Lower leg skin (tissue), 4 donors: Measurements from ENCODE around the gene LIPE. TPM values are rescaled to one million over a fixed set of nuclear protein-coding genes. Genes with fewer than 3 reads are reported as not detected.

Source experiments
- DNase-seq, 2 donors: peaks; one replicate each; pipeline ENCODE4 v3.0.0-alpha.2; 2019; ENCODE audit warnings: low spot score in 2 of 2
- H3K4me3 ChIP-seq: fragments of 200-600 bp; sonication (generic); 2 replicates; pipeline ENCODE4 v1.5.1; 2017; ENCODE audit warnings: mild to moderate bottlenecking, low read depth; ENCODE audit not compliant: poor library complexity, severe bottlenecking
- CTCF ChIP-seq, 3 donors: fragments of 450-650 bp; IDR thresholded peaks; one replicate each; pipeline ENCODE4 v1.5.1; 2016; ENCODE audit warnings: antibody characterized with exemption in 3 of 3, mild to moderate bottlenecking in 3 of 3, moderate library complexity in 2 of 3
- POLR2A ChIP-seq, 2 donors: fragments of 450-650 bp; IDR thresholded peaks; one replicate each; pipeline ENCODE4 v1.6.1; 2016 to 2017; ENCODE audit warnings: antibody characterized with exemption in 2 of 2, mild to moderate bottlenecking in 1 of 2, moderate library complexity in 1 of 2
- WGBS, 2 donors: methylation state at CpG; one replicate each; pipeline ENCODE4 v1.1.5; 2018; 5-methylcytosine and 5-hydroxymethylcytosine counted together
- intact Hi-C: fragments of 100-400 bp; cut with DNase I; formaldehyde crosslinking; loops from one replicate; pipeline ENCODE4 v1.15.0; 2023; ENCODE audit warnings: low total_unique reads
- total RNA-seq, 4 donors: library from RNA; depleted of rRNA; stranded (reverse); fragments of >200 nt; gene quantifications; one replicate each; pipeline ENCODE4 v1.1.0, GENCODE V29; 2016

LIPE gene
- total RNA-seq, 4 donors from 2014 or later, result 20.9 to 96.9 (median 55.9) TPM

GRCh38 chr19:42401365-42402303 lies 25.6 kb downstream of the LIPE start:
- TF ChIP-seq CTCF (IDR thresholded peaks at IDR 0.05) (no peak), POLR2A (IDR thresholded peaks at IDR 0.05) (no peak)
- WGBS, 2 donors, result 1% methylated on average over 43 to 55 of the region's 80 CpGs
- H3K4me3 ChIP-seq, result peak overlapping the region; percentile 5
- intact Hi-C loops, result no loop called here
- DNase-seq, result peak; percentile 63 to 97

GRCh38 chr19:42400404-42400803 lies 26.8 kb downstream of the LIPE start:
- H3K4me3 ChIP-seq, result no peak overlapping the region
- 94 to 100% methylated on average over 1 of the region's 1 CpG for whole genome bisulfite sequencing, 2 donors
- no peak for TF ChIP-seq CTCF (IDR thresholded peaks at IDR 0.05)
- TF ChIP-seq POLR2A (IDR thresholded peaks at IDR 0.05), result no peak

GRCh38 chr19:42397263-42398166 lies 29.7 kb downstream of the LIPE start:
- intact Hi-C loops, result no loop called here
- TF ChIP-seq POLR2A (IDR thresholded peaks at IDR 0.05), result no peak
- TF ChIP-seq CTCF (IDR thresholded peaks at IDR 0.05), result no peak
- WGBS, 2 donors, result 17 to 20% methylated on average over 25 of the region's 25 CpGs
- no peak for DNase-seq
- peak overlapping the region; percentile 21 for H3K4me3 ChIP-seq

More at GRCh38 chr19:42400404-42400803, 26.8 kb downstream of the LIPE start:
- intact Hi-C loops, result no loop called here
- no peak for DNase-seq

GRCh38 chr19:42396381-42397262 lies 30.6 kb downstream of the LIPE start:
- TF ChIP-seq POLR2A (IDR thresholded peaks at IDR 0.05) (peak in 1 of 2 donors; percentile 3), CTCF (IDR thresholded peaks at IDR 0.05) (no peak)
- intact Hi-C loops, result no loop called here
- DNase-seq, result peak; percentile 98 to 99
- H3K4me3 ChIP-seq, result peak overlapping the region; percentile 21
- WGBS, 2 donors, result 4 to 5% methylated on average over 39 to 42 of the region's 42 CpGs

- intact Hi-C loops, result no loop called here
- DNase-seq, result no peak
- no peak for TF ChIP-seq CTCF (IDR thresholded peaks at IDR 0.05)
- no peak for TF ChIP-seq POLR2A (IDR thresholded peaks at IDR 0.05)
- no peak overlapping the region for H3K4me3 ChIP-seq
- 78 to 87% methylated on average over 8 of the region's 8 CpGs for WGBS, 2 donors
Measured at GRCh38 chr19:42394751-42395150, 32.4 kb downstream of the LIPE start.
